ENCODE results near the gene EPG5.
"Not testable (repeated sequence)": the region's sequence is repeated elsewhere in the genome, so short reads cannot be mapped to it uniquely, and the experiment has no call there.

EPG5 gene

GRCh38 chr18:45980229-45980628, 13.1 kb upstream of the EPG5 start:
- no peak for TF ChIP-seq CTCF (conservative IDR thresholded peaks at IDR 0.05; ENCODE audit: low read depth)
- POLR2A ChIA-PET (ENCODE audit: low non-redundant PET), result no interaction called here
- DNase-seq (ENCODE audit: low spot score), result no peak
- H3K27ac ChIP-seq, result no peak overlapping the region
- CTCF ChIA-PET, result no interaction called here

GRCh38 chr18:45978084-45978483, 11.0 kb upstream of the EPG5 start:
- no peak for DNase-seq (ENCODE audit: low spot score)
- CTCF ChIA-PET, result no interaction called here
- POLR2A ChIA-PET (ENCODE audit: low non-redundant PET), result no interaction called here
- no peak overlapping the region for H3K27ac ChIP-seq
- TF ChIP-seq CTCF (conservative IDR thresholded peaks at IDR 0.05; ENCODE audit: low read depth), result no peak

- ChIA-PET CTCF (interaction anchor here (0.6 kb wide), 1 partner anchor 78 kb away, joined by 3 read pairs; no protein-coding TSS in a partner anchor), POLR2A (ENCODE audit: low non-redundant PET) (no interaction called here)
- H3K27ac ChIP-seq, result no peak overlapping the region
- no peak for TF ChIP-seq CTCF (conservative IDR thresholded peaks at IDR 0.05; ENCODE audit: low read depth)
- DNase-seq (ENCODE audit: low spot score), result no peak
Observed at GRCh38 chr18:45976974-45977373, 9.8 kb upstream of the EPG5 start.

GRCh38 chr18:45976566-45976965, 9.4 kb upstream of the EPG5 start:
- POLR2A ChIA-PET (ENCODE audit: low non-redundant PET), result no interaction called here

GRCh38 chr18:45974088-45974536, 7.0 kb upstream of the EPG5 start:
- TF ChIP-seq CTCF (conservative IDR thresholded peaks at IDR 0.05; ENCODE audit: low read depth), result peak; percentile 84
- H3K27ac ChIP-seq, result no peak overlapping the region
- peak; percentile 36 for DNase-seq (ENCODE audit: low spot score)
- ChIA-PET CTCF (interaction anchor here (0.7 to 1.0 kb wide), 3 partner anchors 20 to 1348 kb away, joined by 3 read pairs; no protein-coding TSS in a partner anchor), POLR2A (ENCODE audit: low non-redundant PET) (no interaction called here)

More at GRCh38 chr18:45976566-45976965, 9.4 kb upstream of the EPG5 start:
- no peak for DNase-seq (ENCODE audit: low spot score)
- no peak for TF ChIP-seq CTCF (conservative IDR thresholded peaks at IDR 0.05; ENCODE audit: low read depth)
- CTCF ChIA-PET, result interaction anchor here (0.6 kb wide), 1 partner anchor 78 kb away, joined by 3 read pairs; no protein-coding TSS in a partner anchor
- H3K27ac ChIP-seq, result no peak overlapping the region

GRCh38 chr18:45964913-45965312, 2.2 kb downstream of the EPG5 start:
- POLR2A ChIA-PET (ENCODE audit: low non-redundant PET); CTCF ChIA-PET; H3K27ac ChIP-seq: not testable (repeated sequence)

GRCh38 chr18:45962866-45963265, 4.3 kb downstream of the EPG5 start:
- ChIA-PET CTCF (no interaction called here), POLR2A (ENCODE audit: low non-redundant PET) (no interaction called here)
- TF ChIP-seq CTCF (conservative IDR thresholded peaks at IDR 0.05; ENCODE audit: low read depth), result no peak
- no peak for DNase-seq (ENCODE audit: low spot score)
- H3K27ac ChIP-seq, result no peak overlapping the region; the same call in 1 of the 2 replicates

More at GRCh38 chr18:45964913-45965312, 2.2 kb downstream of the EPG5 start:
- DNase-seq (ENCODE audit: low spot score), result not testable (repeated sequence)

All from RWPE1 (cell line).